Regular cardiac myocyte (primary cell): ENCODE measurements around the gene MORF4L2. TPM values are rescaled to one million over a fixed set of nuclear protein-coding genes. Genes with fewer than 3 reads are reported as not detected.

Experiments used
- total RNA-seq: library from RNA; depleted of rRNA; stranded (reverse); fragments of >200 nt; gene quantifications from 2 replicates; pipeline ENCODE4 v1.2.3, GENCODE V29; 2014

The MORF4L2 gene, protein sequence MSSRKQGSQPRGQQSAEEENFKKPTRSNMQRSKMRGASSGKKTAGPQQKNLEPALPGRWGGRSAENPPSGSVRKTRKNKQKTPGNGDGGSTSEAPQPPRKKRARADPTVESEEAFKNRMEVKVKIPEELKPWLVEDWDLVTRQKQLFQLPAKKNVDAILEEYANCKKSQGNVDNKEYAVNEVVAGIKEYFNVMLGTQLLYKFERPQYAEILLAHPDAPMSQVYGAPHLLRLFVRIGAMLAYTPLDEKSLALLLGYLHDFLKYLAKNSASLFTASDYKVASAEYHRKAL
- 1,079 and 1,122 TPM in 2 replicates for total RNA-seq

DNA sequence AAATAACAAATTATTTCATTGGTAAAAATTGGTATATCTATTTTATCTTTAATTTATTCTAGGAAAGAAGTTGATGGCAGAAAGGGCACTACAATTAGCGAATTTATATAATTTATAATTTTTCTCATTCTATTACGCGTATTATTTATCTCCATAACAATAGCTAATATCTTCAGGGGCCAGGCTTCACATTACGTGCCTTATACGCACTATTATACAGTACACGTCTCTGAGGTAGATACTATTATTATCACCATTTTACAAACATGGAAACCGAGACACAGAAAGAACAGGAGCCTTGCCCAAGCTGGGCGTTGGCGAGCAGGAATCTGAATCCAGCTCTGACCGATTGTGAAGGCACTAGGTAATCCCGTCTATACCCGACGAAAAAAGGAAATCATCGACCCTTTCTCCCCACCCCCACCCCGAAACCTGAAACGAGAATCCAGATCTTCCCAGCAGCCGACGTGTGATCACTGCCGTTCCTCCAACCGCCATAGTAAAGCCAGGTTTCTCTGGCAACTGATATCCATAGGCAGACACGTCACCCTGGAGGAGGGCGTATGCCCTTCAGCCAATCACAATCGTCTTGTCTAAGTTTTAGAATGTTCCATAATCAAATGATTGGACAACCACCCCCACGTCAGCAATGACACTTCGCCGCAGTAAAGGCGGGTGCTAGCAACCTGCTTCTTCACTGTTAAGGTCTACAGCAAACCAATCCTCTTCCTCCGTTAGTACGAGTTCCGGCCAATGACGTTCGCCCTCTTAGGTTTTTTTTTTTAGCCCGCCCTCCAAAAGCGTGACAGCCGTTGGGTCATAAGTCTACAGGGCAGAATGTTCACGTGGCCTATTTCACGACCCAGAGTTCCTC lies at the start of gene MORF4L2:
MORF4L2 (minus strand) TSS at position 501 of the 874 bp plus-strand sequence. CDS start 9,672 bp downstream, outside the sequence.

DNA sequence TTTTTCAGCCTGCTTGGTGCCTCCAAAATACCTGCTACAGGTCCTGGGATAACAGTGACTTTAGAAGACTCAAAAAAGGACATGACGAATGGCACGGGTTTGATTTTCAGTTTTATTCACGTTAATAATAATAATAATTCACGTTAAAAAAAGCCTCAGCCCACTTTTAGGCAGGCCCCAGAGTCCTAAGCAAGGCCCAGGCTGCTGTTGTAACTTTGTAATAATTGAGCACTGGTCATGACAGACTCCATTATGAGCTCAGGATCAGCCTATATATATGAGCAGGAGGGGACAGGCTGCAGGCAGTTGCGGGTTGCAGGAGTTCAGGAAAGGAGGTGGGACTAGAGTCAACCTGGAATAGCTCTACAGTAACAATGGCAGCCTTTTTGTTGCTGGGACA lies 24.1 kb upstream of the MORF4L2 start, which contains the start of gene TMEM31:
TMEM31 (plus strand) TSS at position 301 of the 400 bp plus-strand sequence. CDS start 1,350 bp downstream, outside the sequence.

DNA sequence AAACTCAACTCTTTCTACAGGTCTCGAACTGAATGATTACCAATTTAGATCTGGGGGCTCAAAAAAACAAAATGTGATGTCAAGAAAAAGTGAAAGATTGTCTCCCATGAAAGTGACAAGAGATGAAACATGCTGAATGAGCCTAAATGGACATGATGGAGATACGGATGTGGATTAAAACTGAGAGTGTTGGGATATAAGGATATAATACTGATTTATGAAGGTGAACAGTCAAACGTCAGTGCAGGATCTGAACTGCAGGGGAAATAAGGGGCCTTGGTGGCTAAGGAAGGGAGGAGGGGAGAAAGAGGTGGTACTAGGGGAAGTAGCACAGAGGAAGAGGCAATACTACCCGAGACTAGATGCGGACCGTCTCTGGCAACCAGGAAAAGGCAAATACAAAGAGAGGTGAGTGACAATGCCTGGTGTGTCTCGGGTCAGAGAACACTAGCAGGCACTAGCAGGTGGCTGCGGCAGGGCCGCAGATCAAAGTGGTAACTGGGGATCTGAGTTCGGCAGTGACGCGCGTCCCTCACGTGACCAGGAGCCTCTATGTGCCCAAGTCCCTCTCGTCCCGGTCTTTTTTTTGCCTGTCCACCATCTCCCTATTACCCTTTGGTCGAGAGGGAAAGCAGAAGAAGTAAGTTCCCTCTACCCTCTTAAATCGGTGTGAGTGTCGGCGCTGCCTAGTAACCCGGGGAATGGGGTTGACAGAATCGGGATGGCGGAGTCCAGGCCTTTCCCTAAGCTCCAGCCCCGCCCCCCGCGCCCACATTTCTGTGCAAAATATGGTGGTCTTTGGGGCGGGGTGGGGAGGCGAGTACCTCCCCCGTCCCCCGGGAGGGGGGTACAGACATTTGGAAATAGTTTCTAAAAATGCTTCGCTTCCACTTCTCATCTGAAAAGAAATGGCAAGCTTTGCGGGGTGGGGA lies 57.8 kb downstream of the MORF4L2 start, which contains the start of gene TCEAL1:
TCEAL1 (plus strand) TSS at position 590 of the 932 bp plus-strand sequence. CDS start 942 bp downstream, outside the sequence.

Other genes with a start within 250 kb of the MORF4L2 start
- gene RAB40A, start 167.2 kb downstream of the MORF4L2 start, total RNA-seq: 0.19 and 0.28 TPM in 2 replicates
- gene TCEAL4, start 101.2 kb downstream of the MORF4L2 start, total RNA-seq: 40.6 and 58.9 TPM in 2 replicates
- gene TCEAL3, start 78.7 kb downstream of the MORF4L2 start, total RNA-seq: 14.9 and 19.9 TPM in 2 replicates
- gene TCEAL1, start 57.7 kb downstream of the MORF4L2 start, total RNA-seq: 16.9 and 28.5 TPM in 2 replicates
- not detected in 2 replicates for gene TMEM31, start 24.2 kb upstream of the MORF4L2 start, total RNA-seq
- gene PLP1, start 90.1 kb upstream of the MORF4L2 start, total RNA-seq: under 0.01 and 0.28 TPM in 2 replicates
- gene RAB9B, start 145.6 kb upstream of the MORF4L2 start, total RNA-seq: 0.96 and 2.0 TPM in 2 replicates